Right lobe of liver (tissue), 4 donors: Measurements from ENCODE around the gene NTN1.

Experiments
- POLR2A ChIP-seq: fragments of 450-650 bp; IDR thresholded peaks from one replicate; pipeline ENCODE4 v1.6.1; 2017; ENCODE audit warnings: antibody characterized with exemption, mild to moderate bottlenecking
- TF ChIP-seq, protein P1 (sequence below), 4 donors: fragments of 200-600 bp in 3 of 4; fragments of 450-650 bp in 1 of 4; IDR thresholded peaks; one replicate each; pipeline versions ENCODE4 v1.5.1 to v1.8.0; 2016 to 2022; ENCODE audit warnings: antibody characterized with exemption in 4 of 4, mild to moderate bottlenecking in 2 of 4
- donor health status: DM: no; HTN: no; CAD: no.
- donor health status: DM: no; HTN: no; CAD: no.
- donor health status: DM: no; HTN: yes; CAD: no.

DNA sequence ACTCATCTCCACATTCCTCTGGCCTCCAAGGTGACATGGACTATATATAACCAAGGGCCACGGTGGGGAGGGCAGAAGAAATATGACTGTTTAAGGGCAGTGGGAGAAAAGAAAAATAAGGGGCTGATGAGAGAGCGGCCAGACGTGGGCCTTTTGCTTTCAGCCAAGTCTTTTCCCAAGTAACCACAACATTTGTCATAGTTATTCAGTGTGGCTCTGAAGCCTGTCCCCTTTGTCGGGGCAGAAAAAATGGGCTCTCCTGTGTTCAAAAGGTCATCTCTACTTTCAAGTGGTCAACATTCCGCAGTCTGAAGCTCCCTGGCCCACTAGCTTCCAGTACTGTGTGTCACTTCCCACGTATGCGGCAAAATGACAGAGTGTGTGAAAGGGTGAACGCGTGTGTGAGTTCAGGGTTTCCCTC is 245.4 kb downstream of the NTN1 start:
- TF ChIP-seq, protein P1, sequence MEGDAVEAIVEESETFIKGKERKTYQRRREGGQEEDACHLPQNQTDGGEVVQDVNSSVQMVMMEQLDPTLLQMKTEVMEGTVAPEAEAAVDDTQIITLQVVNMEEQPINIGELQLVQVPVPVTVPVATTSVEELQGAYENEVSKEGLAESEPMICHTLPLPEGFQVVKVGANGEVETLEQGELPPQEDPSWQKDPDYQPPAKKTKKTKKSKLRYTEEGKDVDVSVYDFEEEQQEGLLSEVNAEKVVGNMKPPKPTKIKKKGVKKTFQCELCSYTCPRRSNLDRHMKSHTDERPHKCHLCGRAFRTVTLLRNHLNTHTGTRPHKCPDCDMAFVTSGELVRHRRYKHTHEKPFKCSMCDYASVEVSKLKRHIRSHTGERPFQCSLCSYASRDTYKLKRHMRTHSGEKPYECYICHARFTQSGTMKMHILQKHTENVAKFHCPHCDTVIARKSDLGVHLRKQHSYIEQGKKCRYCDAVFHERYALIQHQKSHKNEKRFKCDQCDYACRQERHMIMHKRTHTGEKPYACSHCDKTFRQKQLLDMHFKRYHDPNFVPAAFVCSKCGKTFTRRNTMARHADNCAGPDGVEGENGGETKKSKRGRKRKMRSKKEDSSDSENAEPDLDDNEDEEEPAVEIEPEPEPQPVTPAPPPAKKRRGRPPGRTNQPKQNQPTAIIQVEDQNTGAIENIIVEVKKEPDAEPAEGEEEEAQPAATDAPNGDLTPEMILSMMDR (IDR thresholded peaks at IDR 0.05): no peak
- TF ChIP-seq POLR2A: no peak
